HCT116 (cell line): Measurements from ENCODE around the gene DAPK2. TPM values are rescaled to one million over a fixed set of nuclear protein-coding genes. Genes with fewer than 3 reads are reported as not detected.

Source experiments
- ATAC-seq: fragments of 200-7000 bp; cut with Tn5 transposase; 2 replicates; pipeline ENCODE4 v1.9.1; 2020; ENCODE audit warnings: mild to moderate bottlenecking, moderate library complexity
- BruUV-seq: library from RNA; stranded (reverse); fragments of 400-500 nt; replicated peaks from 2 replicates; lab custom pipeline; 2021; lab: Mats Ljungman, UMichigan
- CTCF ChIA-PET: fragments of 300-600 bp; sonication (Branson Sonifier 250); formaldehyde crosslinking; loops from one replicate; lab custom pipeline; 2021; ENCODE audit warnings: antibody characterized with exemption; lab: Charles Lee
- POLR2A ChIA-PET: fragments of 300-600, 350-600 bp; sonication (Branson Sonifier 250); formaldehyde crosslinking; loops from one replicate; lab custom pipeline; 2021; ENCODE audit warnings: antibody characterized with exemption; lab: Charles Lee
- RAD21 ChIA-PET, 2 experiments: fragments of 300-600 bp; sonication (Branson Sonifier 250); formaldehyde crosslinking; loops; one replicate each; lab custom pipeline; 2023; ENCODE audit warnings: low total read pairs in 2 of 2; ENCODE audit not compliant: uncharacterized antibody in 2 of 2, unreplicated experiment in 2 of 2, low non-redundant PET in 1 of 2; lab: Charles Lee
- DNase-seq: peaks from one replicate; pipeline ENCODE4 v3.0.0-alpha.2; 2010; ENCODE audit warnings: low read depth, low spot score
- H2AFZ ChIP-seq: fragments of 200-600 bp; shearing (Covaris generic), sonication (generic); 2 replicates; pipeline ENCODE4 v1.6.1; 2017; ENCODE audit warnings: low read depth, mixed run types, mixed read lengths, antibody characterized with exemption, low read length; ENCODE audit not compliant: poor library complexity, severe bottlenecking
- H3K27ac ChIP-seq: 2 replicates; pipeline ENCODE4 v1.5.1; 2012; ENCODE audit warnings: low read depth, low read length
- H3K27me3 ChIP-seq: fragments of 200-600 bp; sonication (generic); 2 replicates; pipeline ENCODE4 v1.6.1; 2016; ENCODE audit warnings: mixed run types, low read length, mixed read lengths; ENCODE audit not compliant: insufficient read depth
- H3K36me3 ChIP-seq, 2 experiments: fragments of 200-500 bp in 1 of 2; fragments of 200-600 bp in 1 of 2; sonication (Bioruptor generic) in 1 of 2; sonication (generic) in 1 of 2; 2 replicates each; pipeline versions ENCODE4 v1.5.1 to v1.6.1; 2014 to 2016; ENCODE audit warnings: low read length in 2 of 2, inconsistent platforms in 1 of 2, mixed read lengths in 1 of 2, mixed run types in 1 of 2; ENCODE audit not compliant: insufficient read depth in 2 of 2, control insufficient read depth in 1 of 2
- H3K4me1 ChIP-seq, 2 experiments: fragments of 200-600 bp in 1 of 2; sonication (generic) in 1 of 2; 2 replicates each; pipeline versions ENCODE4 v1.5.1 to v1.6.1; 2012 to 2017; ENCODE audit warnings: low read length in 2 of 2, inconsistent platforms in 1 of 2, mild to moderate bottlenecking in 1 of 2, mixed read lengths in 1 of 2, mixed run types in 1 of 2, moderate library complexity in 1 of 2; ENCODE audit not compliant: insufficient read depth in 2 of 2, control insufficient read depth in 1 of 2
- H3K4me2 ChIP-seq: fragments of 200-600 bp; sonication (generic); 2 replicates; pipeline ENCODE4 v1.6.1; 2017; ENCODE audit warnings: mixed run types, low read length, mixed read lengths
- H3K4me3 ChIP-seq, 2 experiments: fragments of 200-600 bp in 1 of 2; sonication (generic) in 1 of 2; replicated peaks in 1 of 2; 2 replicates each; pipeline ENCODE4 v1.5.1; 2011 to 2016; ENCODE audit warnings: low read length in 2 of 2, control low read depth in 1 of 2, low read depth in 1 of 2, mild to moderate bottlenecking in 1 of 2, mixed read lengths in 1 of 2, mixed run types in 1 of 2
- H3K79me2 ChIP-seq: fragments of 200-600 bp; sonication (generic); 2 replicates; pipeline ENCODE4 v1.6.1; 2017; ENCODE audit warnings: mild to moderate bottlenecking, mixed run types, low read length, moderate library complexity, mixed read lengths; ENCODE audit not compliant: insufficient read depth
- H3K9ac ChIP-seq: fragments of 200-600 bp; sonication (generic); 2 replicates; pipeline ENCODE4 v1.6.1; 2016; ENCODE audit warnings: low read length, mixed read lengths
- H3K9me2 ChIP-seq: fragments of 200-600 bp; sonication (generic), shearing (Covaris generic); 2 replicates; pipeline ENCODE4 v1.6.1; 2017; ENCODE audit warnings: mixed run types, mild to moderate bottlenecking, moderate library complexity; ENCODE audit not compliant: insufficient read depth
- H3K9me3 ChIP-seq, 2 experiments: fragments of 200-500 bp in 1 of 2; fragments of 200-600 bp in 1 of 2; sonication (Bioruptor generic) in 1 of 2; sonication (generic) in 1 of 2; 2 replicates each; pipeline ENCODE4 v1.6.1; 2014 to 2017; ENCODE audit warnings: low read length in 2 of 2, mixed read lengths in 2 of 2, inconsistent platforms in 1 of 2, low read depth in 1 of 2, mild to moderate bottlenecking in 1 of 2, mixed run types in 1 of 2, moderate library complexity in 1 of 2; ENCODE audit not compliant: control insufficient read depth in 1 of 2, insufficient read depth in 1 of 2
- H4K20me1 ChIP-seq: fragments of 200-600 bp; sonication (generic), shearing (Covaris generic); 2 replicates; pipeline ENCODE4 v1.6.1; 2017; ENCODE audit warnings: mixed run types, mild to moderate bottlenecking, moderate library complexity; ENCODE audit not compliant: insufficient read depth
- CEBPB ChIP-seq: IDR thresholded peaks from 2 replicates; pipeline ENCODE4 v1.6.1; 2012; ENCODE audit warnings: low read depth
- EGR1 ChIP-seq: IDR thresholded peaks from 2 replicates; pipeline ENCODE4 v1.6.1; 2012; ENCODE audit warnings: low read depth
- ELF1 ChIP-seq: IDR thresholded peaks from 2 replicates; pipeline ENCODE4 v1.6.1; 2012; ENCODE audit warnings: low read depth, borderline replicate concordance
- FOSL1 ChIP-seq: IDR thresholded peaks from 2 replicates; pipeline ENCODE4 v1.6.1; 2012; ENCODE audit warnings: low read depth
- JUND ChIP-seq: IDR thresholded peaks from 2 replicates; pipeline ENCODE4 v1.6.1; 2012
- POLR2AphosphoS5 ChIP-seq: IDR thresholded peaks from 2 replicates; pipeline ENCODE4 v1.6.1; 2011; ENCODE audit warnings: mild to moderate bottlenecking, low read depth, low read length, moderate library complexity
- RAD21 ChIP-seq: IDR thresholded peaks from 2 replicates; pipeline ENCODE4 v1.6.1; 2012; ENCODE audit warnings: low read depth, mild to moderate bottlenecking
- SIN3A ChIP-seq: IDR thresholded peaks from 2 replicates; pipeline ENCODE4 v1.6.1; 2012; ENCODE audit warnings: low read depth
- SP1 ChIP-seq: IDR thresholded peaks from 2 replicates; pipeline ENCODE4 v1.6.1; 2012; ENCODE audit warnings: low read depth
- TCF7L2 ChIP-seq: IDR thresholded peaks from 2 replicates; pipeline ENCODE4 v1.7.0; 2011; ENCODE audit warnings: borderline replicate concordance, inconsistent platforms; ENCODE audit not compliant: insufficient read depth, insufficient read length; ENCODE audit errors: extremely low read depth
- ZFX ChIP-seq: fragments of 450-650 bp; IDR thresholded peaks from 2 replicates; pipeline ENCODE4 v1.6.1; 2017
- ZNF274 ChIP-seq: fragments of 200-500 bp; sonication (Bioruptor generic); IDR thresholded peaks from 2 replicates; pipeline ENCODE4 v1.6.1; 2014; ENCODE audit warnings: mild to moderate bottlenecking, low read depth, low read length, inconsistent platforms
- intact Hi-C: fragments of 100-400 bp; cut with micrococcal nuclease; formaldehyde crosslinking; loops from 2 replicates; pipeline ENCODE4 v1.10.0; 2022
- total RNA-seq: library from RNA; stranded (reverse); gene quantifications from one replicate; pipeline ENCODE4 v1.2.1, GENCODE V29; 2021; ENCODE audit not compliant: unreplicated experiment
- TF ChIP-seq, protein P1 (sequence below): IDR thresholded peaks from 2 replicates; pipeline ENCODE4 v1.6.1; 2012; ENCODE audit warnings: low read depth

DAPK2 gene
- total RNA-seq, 1 experiment from 2014 or later = 4.8 TPM

DNA sequence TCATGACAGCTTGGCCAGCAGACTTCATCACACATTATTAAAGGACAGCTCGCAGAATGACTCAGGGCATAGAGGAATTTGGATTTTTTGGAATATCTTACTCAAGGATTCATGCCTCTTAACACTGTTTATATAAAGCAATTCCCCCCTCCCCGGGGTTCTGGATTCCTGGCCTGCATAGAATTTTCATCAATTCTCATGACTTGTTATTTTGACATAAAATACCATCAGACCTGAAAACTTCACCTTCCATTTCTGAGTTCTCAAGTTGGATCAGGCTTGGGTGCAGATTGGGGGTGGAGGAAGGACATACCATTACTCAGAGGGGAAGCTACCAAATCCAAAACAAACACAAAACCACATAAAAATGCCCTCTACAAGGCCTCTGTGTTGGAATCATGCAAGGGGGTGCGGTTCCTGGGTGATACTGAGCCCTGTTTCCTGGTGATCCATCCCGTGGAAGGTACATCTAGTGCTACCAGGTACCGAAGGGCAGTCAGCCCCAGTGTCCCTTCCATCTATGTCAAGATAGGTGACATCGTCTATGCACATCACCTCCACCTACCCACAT is 95.3 kb downstream of the DAPK2 start:
- Histone ChIP-seq H3K79me2 (no peaks in the 10 kb centered on the region), H3K9me3 (no peaks in the 10 kb centered on the region), H3K27ac (no peak overlapping the region), H3K4me1 (peaks cover 0 to 7% of the 10 kb centered on the region in 2 experiments; a peak in 1 of 4 replicates), H3K9ac (no peak overlapping the region), H3K4me3 (no peak overlapping the region), H4K20me1 (no peaks in the 10 kb centered on the region), H2AFZ (no peak overlapping the region), H3K4me2 (no peak overlapping the region), H3K27me3 (no peaks in the 10 kb centered on the region), H3K36me3 (no peaks in the 10 kb centered on the region), H3K9me2 (no peaks in the 10 kb centered on the region)
- ATAC-seq = no peak
- no peak for DNase-seq
- POLR2A ChIA-PET = no interaction called here
- BruUV-seq = no TSS peak
- TF ChIP-seq ZNF274 = no peak
- TF ChIP-seq TCF7L2 = no peak
- TF ChIP-seq JUND = no peak
- TF ChIP-seq SIN3A = no peak
- TF ChIP-seq SP1 = no peak
- TF ChIP-seq, protein P1, sequence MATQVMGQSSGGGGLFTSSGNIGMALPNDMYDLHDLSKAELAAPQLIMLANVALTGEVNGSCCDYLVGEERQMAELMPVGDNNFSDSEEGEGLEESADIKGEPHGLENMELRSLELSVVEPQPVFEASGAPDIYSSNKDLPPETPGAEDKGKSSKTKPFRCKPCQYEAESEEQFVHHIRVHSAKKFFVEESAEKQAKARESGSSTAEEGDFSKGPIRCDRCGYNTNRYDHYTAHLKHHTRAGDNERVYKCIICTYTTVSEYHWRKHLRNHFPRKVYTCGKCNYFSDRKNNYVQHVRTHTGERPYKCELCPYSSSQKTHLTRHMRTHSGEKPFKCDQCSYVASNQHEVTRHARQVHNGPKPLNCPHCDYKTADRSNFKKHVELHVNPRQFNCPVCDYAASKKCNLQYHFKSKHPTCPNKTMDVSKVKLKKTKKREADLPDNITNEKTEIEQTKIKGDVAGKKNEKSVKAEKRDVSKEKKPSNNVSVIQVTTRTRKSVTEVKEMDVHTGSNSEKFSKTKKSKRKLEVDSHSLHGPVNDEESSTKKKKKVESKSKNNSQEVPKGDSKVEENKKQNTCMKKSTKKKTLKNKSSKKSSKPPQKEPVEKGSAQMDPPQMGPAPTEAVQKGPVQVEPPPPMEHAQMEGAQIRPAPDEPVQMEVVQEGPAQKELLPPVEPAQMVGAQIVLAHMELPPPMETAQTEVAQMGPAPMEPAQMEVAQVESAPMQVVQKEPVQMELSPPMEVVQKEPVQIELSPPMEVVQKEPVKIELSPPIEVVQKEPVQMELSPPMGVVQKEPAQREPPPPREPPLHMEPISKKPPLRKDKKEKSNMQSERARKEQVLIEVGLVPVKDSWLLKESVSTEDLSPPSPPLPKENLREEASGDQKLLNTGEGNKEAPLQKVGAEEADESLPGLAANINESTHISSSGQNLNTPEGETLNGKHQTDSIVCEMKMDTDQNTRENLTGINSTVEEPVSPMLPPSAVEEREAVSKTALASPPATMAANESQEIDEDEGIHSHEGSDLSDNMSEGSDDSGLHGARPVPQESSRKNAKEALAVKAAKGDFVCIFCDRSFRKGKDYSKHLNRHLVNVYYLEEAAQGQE = no peak
- no peak for TF ChIP-seq ELF1
- no peak for TF ChIP-seq FOSL1
- TF ChIP-seq ZFX = no peak
- TF ChIP-seq CEBPB = no peak
- TF ChIP-seq RAD21 = no peak
- TF ChIP-seq POLR2AphosphoS5 = no peak
- no peak for TF ChIP-seq EGR1
- RAD21 ChIA-PET = no interaction called here
- CTCF ChIA-PET = no interaction called here
- intact Hi-C loops = no loop called here
